ENCODE results near the gene CDA. TPM values are rescaled to one million over a fixed set of nuclear protein-coding genes. Genes with fewer than 3 reads are reported as not detected.

The CDA gene
- total and polyA plus RNA-seq, 2 donors (not counting 3 experiments of a cell fraction or from before 2014, with no cell fraction given), result 0.35 to 1.9 TPM

- intact Hi-C loops (cut with micrococcal nuclease) (no loop called here), dilution Hi-C loops (cut with MboI; ENCODE audit: extremely low pct_ligation_motif_present, low sequenced_read_pairs) (no loop called here)
- BruUV-seq (replicated peaks), result TSS peak; percentile 90
- H2AFZ ChIP-seq (ENCODE audit: low read depth, low read length), result peak within 1 kb of the TSS; percentile 94
- peak within 1 kb of the TSS; percentile 64 to 93 (median 88) for H3K4me3 ChIP-seq (replicated peaks in 1 of 3; ENCODE audit: insufficient read depth in 1 of 3, low read depth in 1 of 3, low read length in 3 of 3)
- DNase-seq (ENCODE audit: low read depth, low spot score) (peak; percentile 98), FAIRE-seq (peak; percentile 97)
- H3K27me3 ChIP-seq (ENCODE audit: control insufficient read depth in 2 of 2, insufficient read depth in 2 of 2, low read length in 2 of 2), result no peaks in the 10 kb centered on the region
- H3K36me3 ChIP-seq (ENCODE audit: control insufficient read depth in 2 of 2, extremely low read depth in 1 of 2, insufficient read depth in 2 of 2, low read length in 2 of 2), result peaks cover 2 to 12% of the 10 kb centered on the region in 2 experiments
- H4K20me1 ChIP-seq (replicated peaks; ENCODE audit: control insufficient read depth, extremely low read depth, insufficient read depth, low read length), result no peaks in the 10 kb centered on the region
- ChIA-PET CTCF (interaction anchor here (1.1 to 2.1 kb wide), 4 partner anchors 11 to 86 kb away, joined by 5 to 9 read pairs (median 6); no protein-coding TSS in a partner anchor), POLR2A (interaction anchor here (0.7 to 1.0 kb wide), 2 partner anchors 12 to 15 kb away, joined by 3 read pairs; no protein-coding TSS in a partner anchor)
- peaks cover 40% of the 10 kb centered on the region for H3K79me2 ChIP-seq (ENCODE audit: control insufficient read depth, insufficient read depth, low read length)
- no peaks in the 10 kb centered on the region for H3K9me1 ChIP-seq (replicated peaks; ENCODE audit: control insufficient read depth, extremely low read depth, insufficient read depth, low read length)
- H3K4me1 ChIP-seq (ENCODE audit: control insufficient read depth, extremely low read depth, insufficient read depth, low read length), result peaks cover 22% of the 10 kb centered on the region
- H3K9me3 ChIP-seq (replicated peaks; ENCODE audit: control insufficient read depth, insufficient read depth, low read length), result no peaks in the 10 kb centered on the region
- TF ChIP-seq EZH2 (IDR thresholded peaks at IDR 0.05; ENCODE audit: borderline replicate concordance, low read depth, low read length, severe bottlenecking) (no peak), CTCF (IDR thresholded peaks at IDR 0.05; ENCODE audit: extremely low read depth in 1 of 2, insufficient read depth in 1 of 2, low read depth in 1 of 2, low read length in 2 of 2) (peak; percentile 42 to 64), FOS (IDR thresholded peaks at IDR 0.05; ENCODE audit: borderline replicate concordance, insufficient read depth, low read length) (no peak), MAX (IDR thresholded peaks at IDR 0.05; ENCODE audit: insufficient read depth, insufficient read length) (no peak), GATA2 (IDR thresholded peaks at IDR 0.05; ENCODE audit: insufficient read depth, insufficient read length, low read depth, low read length) (no peak), POLR2A (IDR thresholded peaks at IDR 0.05; ENCODE audit: low read depth, low read length) (peak; percentile 92), POLR2AphosphoS5 (IDR thresholded peaks at IDR 0.05; ENCODE audit: insufficient read depth, low read depth, low read length) (peak; percentile 81), MYC (IDR thresholded peaks at IDR 0.05; ENCODE audit: low read depth, low read length) (peak; percentile 8), JUN (IDR thresholded peaks at IDR 0.05; ENCODE audit: borderline replicate concordance, insufficient read depth, insufficient read length, low read depth) (no peak)
- H3K4me2 ChIP-seq (ENCODE audit: insufficient read depth, low read length), result peak within 1 kb of the TSS; percentile 97
- H3K27ac ChIP-seq (ENCODE audit: insufficient read depth, low read depth, low read length), result peak within 1 kb of the TSS; percentile 64
- peak within 1 kb of the TSS; percentile 83 for H3K9ac ChIP-seq (replicated peaks; ENCODE audit: extremely low read depth, insufficient read depth, low read length)
These were observed 72.6 kb downstream of the CDA start, which contains the start of gene DDOST for GRCh38 chr1:20661207-20662109. Gene DDOST (minus strand): TSS chr1:20661369. CDS start chr1:20661350, 19 bp downstream.
